GM12872 (cell line): Measurements from ENCODE around the gene PHPT1.

ENCODE experiments used
- CTCF ChIP-seq: IDR thresholded peaks from 3 replicates; pipeline ENCODE4 v1.5.1; 2011; ENCODE audit warnings: low read depth, mild to moderate bottlenecking, low read length, moderate library complexity; ENCODE audit not compliant: insufficient read depth

The PHPT1 gene

GRCh38 chr9:136898483-136899100 lies 49.4 kb downstream of the PHPT1 start:
- no peak for TF ChIP-seq CTCF

- TF ChIP-seq CTCF = peak; percentile 27; the same call in 1 of the 3 replicates
Observed at GRCh38 chr9:136899196-136899595, 50.0 kb downstream of the PHPT1 start.

- no peak for TF ChIP-seq CTCF
Observed at GRCh38 chr9:136900556-136900955, 51.3 kb downstream of the PHPT1 start.
